Fibroblast of mammary gland (primary cell): ENCODE measurements around the gene PTX3.

ENCODE experiments used
- DNase-seq: peaks from one replicate; pipeline ENCODE4 v3.0.0-alpha.2; 2010; ENCODE audit warnings: low read depth
- H3K4me3 ChIP-seq: 2 replicates; pipeline ENCODE4 v1.5.1; 2011; ENCODE audit warnings: low read depth, mild to moderate bottlenecking, low read length, moderate library complexity; ENCODE audit not compliant: control insufficient read depth
- TF ChIP-seq, protein P1 (sequence below): conservative IDR thresholded peaks from 2 replicates; pipeline ENCODE4 v1.5.1; 2011; ENCODE audit warnings: low read depth, low read length, inconsistent platforms; ENCODE audit not compliant: control insufficient read depth, insufficient read depth

The PTX3 gene

DNA sequence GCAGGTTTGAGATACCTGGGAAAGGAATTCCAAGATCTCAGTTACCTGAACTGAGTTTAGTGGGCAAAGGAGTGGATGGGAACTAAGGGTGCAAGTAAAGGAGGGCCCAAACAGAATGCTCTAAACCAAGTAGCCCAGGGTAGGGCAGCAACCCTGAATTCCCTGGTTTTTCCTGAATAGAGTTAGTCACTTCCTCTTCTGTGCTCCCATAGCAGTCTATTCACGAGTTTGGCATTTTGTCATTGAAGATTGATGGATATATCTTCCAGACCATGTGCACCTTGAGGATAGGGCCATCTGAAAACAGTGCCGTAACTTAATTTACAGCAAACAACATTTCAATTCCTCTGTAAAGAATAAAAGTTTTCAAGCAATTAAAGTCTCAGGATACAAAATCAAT, 18.5 kb upstream of the PTX3 start:
- no peak overlapping the region for H3K4me3 ChIP-seq
- TF ChIP-seq, protein P1, sequence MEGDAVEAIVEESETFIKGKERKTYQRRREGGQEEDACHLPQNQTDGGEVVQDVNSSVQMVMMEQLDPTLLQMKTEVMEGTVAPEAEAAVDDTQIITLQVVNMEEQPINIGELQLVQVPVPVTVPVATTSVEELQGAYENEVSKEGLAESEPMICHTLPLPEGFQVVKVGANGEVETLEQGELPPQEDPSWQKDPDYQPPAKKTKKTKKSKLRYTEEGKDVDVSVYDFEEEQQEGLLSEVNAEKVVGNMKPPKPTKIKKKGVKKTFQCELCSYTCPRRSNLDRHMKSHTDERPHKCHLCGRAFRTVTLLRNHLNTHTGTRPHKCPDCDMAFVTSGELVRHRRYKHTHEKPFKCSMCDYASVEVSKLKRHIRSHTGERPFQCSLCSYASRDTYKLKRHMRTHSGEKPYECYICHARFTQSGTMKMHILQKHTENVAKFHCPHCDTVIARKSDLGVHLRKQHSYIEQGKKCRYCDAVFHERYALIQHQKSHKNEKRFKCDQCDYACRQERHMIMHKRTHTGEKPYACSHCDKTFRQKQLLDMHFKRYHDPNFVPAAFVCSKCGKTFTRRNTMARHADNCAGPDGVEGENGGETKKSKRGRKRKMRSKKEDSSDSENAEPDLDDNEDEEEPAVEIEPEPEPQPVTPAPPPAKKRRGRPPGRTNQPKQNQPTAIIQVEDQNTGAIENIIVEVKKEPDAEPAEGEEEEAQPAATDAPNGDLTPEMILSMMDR: no peak
- peak; percentile 26 for DNase-seq

DNA sequence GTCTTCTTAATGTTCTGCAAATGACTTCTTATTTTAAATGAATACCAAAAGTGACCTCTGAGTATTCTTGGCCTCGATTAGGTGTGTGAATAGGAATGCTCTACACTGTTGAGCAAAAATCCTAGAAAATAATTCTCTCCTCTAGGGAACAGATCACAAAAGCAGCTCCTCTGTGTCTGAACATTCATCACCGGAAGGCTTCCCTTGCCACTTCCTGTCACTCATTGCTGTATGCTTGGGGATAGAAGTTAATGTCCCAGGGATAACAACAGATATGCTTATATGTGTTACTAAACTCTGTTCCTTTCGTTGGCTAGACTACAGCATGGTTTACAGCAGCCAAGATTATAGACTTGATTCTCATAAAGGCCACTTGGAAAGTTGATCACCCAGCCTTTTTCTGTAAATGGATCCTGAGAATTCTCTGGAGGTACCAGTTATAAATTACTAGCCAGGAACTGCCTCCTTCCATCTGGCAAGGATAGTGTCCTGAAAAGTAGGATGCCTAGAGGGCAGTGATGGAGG, 16.0 kb upstream of the PTX3 start:
- no peak overlapping the region for H3K4me3 ChIP-seq
- TF ChIP-seq, protein P1: no peak
- DNase-seq: peak; percentile 3

DNA sequence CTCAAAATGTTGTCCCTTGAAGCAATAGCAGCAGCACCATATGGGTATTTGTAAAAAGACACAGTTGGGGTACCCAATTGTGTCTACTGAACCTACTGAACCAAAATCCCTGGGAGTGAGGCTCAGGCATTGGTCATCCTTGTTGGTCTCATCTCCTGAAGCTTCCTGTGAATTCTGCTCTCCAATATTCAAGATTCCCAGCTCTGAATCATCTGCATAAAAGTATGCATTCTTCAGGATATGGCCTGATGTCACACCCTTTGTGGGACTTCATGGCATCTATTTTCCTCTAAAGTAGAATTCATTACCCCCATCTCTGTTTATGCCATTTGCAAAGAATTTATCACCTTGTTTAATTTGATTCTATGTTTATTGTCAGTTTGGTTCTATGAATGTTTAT, 13.3 kb upstream of the PTX3 start:
- TF ChIP-seq, protein P1: no peak
- DNase-seq: peak; percentile 27
- no peak overlapping the region for H3K4me3 ChIP-seq

DNA sequence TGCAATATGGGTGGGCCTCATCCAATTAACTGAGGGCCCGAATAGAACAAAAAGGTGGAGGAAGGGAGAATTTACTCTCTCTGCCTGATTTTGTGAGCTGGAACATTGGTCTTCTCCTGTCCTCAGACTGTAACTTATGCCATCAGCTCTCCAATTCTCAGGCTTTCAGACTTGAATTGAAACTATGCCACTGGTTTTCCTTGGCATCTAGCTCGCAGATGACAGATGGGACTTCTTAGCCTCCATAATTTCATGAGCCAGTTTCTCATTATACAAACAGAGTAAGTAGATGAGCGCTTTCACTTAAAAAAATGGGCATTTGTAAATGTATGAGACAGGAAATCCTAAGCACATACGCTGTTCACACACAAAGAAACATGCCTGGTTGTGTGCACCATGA, 8.7 kb upstream of the PTX3 start:
- TF ChIP-seq, protein P1: no peak
- no peak for DNase-seq
- H3K4me3 ChIP-seq: no peak overlapping the region

DNA sequence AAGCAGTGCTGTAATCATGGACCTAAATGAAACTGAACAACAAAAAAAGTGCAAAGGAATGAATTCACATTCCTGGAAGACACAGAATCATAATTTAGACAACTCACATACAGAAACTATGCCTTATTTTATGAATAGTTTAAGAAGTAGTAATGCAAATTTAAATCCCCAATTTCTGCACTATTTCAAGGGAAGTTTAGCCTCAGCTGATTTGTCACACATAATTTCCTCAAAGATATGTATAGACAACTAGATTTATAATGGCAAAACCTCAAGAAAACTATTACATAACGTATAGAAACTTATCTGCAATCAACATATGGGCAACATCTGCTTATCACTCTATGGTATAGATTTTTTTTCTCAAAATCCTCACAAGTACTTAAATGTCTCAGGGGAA, 7.8 kb upstream of the PTX3 start:
- no peak for DNase-seq
- TF ChIP-seq, protein P1: no peak
- no peak overlapping the region for H3K4me3 ChIP-seq

DNA sequence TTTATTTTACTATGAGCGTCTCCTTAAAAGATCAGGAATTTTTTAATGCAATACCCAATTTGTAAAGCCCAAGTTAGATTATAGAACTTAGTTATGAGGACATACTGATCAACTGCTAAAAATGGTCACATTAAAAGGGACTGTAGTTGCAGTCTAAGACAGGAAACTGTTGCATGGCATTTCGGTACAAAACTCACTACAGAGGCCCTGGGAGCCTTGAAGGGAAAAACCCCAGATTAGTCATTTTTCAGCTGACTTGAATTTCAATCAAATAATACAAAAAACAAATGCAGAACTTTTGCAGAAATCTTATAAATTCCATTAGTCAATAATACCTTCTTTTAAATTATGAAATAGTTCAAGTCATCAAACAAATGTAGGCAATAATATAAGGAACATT, 6.9 kb upstream of the PTX3 start:
- DNase-seq: peak; percentile 56
- TF ChIP-seq, protein P1: no peak
- H3K4me3 ChIP-seq: no peak overlapping the region

DNA sequence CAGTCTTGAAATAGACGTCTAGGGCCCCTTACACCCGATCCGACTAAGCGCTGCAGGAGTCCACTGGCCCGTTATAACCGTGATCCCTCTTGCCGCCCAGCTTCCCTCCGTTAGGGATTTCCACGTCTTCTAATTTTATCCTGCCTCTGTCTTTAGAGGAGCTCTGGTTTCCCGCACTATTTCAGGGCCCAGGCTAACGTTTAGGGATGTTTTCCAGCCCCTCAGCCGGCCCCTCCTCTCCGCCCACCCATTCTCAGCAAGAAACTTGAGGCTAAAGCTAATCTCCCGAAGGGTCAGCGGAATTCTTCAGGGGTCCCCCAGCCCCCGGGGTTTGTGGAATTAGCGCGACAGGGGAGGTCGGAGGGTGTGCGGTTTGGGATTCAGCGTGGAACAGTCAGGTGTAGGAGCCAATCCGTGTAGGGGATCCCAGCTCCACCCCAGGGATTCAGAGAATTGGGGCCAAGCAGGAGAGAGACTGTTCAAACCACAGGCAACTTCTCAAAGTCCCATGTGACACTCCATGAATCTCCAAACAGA, 1.6 kb downstream of the PTX3 start:
- DNase-seq: peak; percentile 53
- H3K4me3 ChIP-seq: peak overlapping the region; percentile 78
- TF ChIP-seq, protein P1: no peak
